ENCODE results near the gene FBP2.
"Not testable (repeated sequence)": the region's sequence is repeated elsewhere in the genome, so short reads cannot be mapped to it uniquely, and the experiment has no call there.

The FBP2 gene

DNA sequence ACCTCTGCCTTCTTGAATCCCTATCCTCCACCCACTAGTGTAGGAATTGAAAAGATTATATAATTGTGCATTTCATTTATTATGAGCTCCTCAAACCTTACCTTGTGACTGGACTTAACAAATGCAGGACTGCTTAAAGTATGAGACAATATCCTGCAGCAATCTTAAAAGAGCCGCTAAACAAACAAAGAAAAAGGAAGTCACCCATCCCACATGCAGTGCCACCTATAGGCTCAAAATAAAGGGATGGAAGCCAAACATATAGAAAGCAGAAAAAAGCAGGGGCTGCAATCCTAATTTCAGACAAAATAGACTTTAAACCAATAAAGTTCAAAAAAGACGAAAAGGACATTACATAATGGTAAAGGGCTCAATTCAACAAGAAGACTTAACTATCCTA is 30.1 kb downstream of the FBP2 start:
- no peak for DNase-seq (ENCODE audit: low spot score)

- DNase-seq (ENCODE audit: low spot score): no peak
These were observed 33.4 kb downstream of the FBP2 start for GRCh38 chr9:94560237-94560636.

GRCh38 chr9:94557376-94557775 is 36.2 kb downstream of the FBP2 start:
- DNase-seq (ENCODE audit: low spot score): no peak

DNA sequence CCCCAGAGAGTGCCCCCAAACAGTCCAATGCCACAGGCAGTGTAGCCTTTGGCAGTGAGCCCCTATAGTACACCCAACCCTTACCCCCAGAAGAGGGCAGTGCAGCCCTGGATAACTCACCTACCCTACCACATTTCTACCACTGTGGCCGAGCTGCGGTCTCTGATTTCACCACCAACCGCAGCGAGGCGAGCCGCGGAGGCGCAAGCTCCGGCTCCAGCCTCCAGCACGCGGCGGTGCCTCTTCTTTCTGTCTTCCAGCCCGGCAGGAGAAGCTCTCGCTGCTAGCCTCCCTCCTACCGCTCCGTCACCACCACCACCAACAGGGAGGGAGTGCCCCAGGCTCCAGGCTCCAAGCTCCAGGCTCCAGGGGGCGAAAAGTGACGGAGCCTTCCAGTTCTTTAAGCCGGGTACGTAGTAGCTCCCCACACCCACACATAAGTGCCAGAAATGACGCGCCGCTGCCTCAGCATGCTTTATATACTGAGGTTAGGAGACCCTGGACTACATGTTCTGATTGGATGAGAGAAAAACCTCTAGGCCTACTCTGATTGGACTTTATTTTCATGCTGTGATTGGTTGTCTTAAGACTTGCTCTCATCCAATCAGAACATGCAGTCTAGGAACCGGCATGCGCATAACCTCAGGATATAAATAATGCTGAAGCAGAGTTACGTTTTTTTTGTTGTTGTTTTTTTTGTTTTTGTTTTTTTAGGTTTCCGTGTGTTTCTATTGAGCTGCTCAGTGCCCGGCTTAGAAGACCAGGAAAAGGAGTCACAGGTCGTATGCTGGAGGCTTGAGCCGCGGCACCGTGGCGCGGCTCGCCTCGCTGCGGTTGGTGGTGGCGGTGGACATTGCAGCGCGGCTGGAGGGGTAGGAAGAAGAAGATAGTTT is 38.9 kb downstream of the FBP2 start, which contains the start of gene PCAT7:
PCAT7 (plus strand) TSS at position 645 of the 893 bp plus-strand sequence.
- peak; percentile 8 for DNase-seq (ENCODE audit: low spot score)

DNA sequence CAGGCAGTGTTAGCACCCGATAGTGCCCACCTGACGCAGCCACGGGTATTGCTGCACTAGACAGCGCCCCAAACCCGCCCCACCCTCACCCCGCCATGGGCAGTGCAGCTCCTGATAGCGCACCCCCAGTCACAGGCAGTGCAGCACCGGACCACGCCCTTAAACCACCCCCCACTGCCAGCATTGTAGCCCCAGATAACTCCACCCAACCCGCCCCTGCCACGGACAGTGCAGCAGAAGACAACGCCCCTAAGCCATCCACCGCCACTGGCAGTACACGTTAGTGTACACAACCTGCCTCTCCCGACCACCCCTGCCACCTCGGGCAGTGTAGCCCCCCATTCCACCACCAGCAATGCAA is 39.6 kb downstream of the FBP2 start:
- no peak for DNase-seq (ENCODE audit: low spot score)

- DNase-seq (ENCODE audit: low spot score): no peak
These were observed 40.3 kb downstream of the FBP2 start for GRCh38 chr9:94553029-94553938.

DNA sequence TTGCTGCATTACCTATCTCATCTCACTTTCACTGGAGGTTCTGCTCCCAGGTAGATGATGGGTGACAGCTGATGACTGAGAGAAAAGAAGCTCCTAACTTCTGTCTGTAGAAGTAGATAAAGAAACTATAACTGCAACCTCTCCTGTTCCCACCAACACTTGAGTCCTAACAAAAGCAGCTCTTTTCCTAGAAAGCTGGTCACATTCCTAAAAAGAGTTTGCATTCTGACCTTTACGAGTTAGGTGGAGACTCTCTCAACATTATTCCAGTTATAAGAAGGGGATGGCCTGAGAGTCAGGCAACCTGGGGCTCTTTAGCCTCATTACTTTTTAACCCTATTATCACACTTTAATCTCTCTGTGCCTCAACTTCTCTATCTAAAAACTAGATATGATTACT is 47.7 kb downstream of the FBP2 start:
- no peak for DNase-seq (ENCODE audit: low spot score)

- DNase-seq (ENCODE audit: low spot score): not testable (repeated sequence)
These were observed 49.3 kb downstream of the FBP2 start for GRCh38 chr9:94544335-94544734.

DNA sequence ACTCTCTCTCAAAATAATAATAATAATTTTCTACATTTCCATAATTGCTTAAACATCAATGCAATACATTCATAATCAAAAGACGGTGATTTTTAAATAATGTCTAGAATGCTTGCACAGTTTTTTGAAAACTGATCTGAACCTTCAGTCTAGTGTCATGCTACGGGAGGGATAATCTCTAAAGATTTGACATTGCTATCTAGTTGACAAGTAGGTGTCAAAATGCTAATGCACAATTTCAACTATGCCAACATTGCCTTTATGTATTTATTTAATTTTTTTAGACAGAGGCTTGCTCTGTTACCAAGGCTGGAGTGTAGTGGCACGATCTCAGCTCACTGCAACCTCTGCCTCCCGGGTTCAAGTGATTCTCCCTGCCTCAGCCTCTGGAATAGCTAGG is 54.7 kb downstream of the FBP2 start:
- no peak for DNase-seq (ENCODE audit: low spot score)

GRCh38 chr9:94534901-94535300 is 58.7 kb downstream of the FBP2 start:
- no peak for DNase-seq (ENCODE audit: low spot score)

- DNase-seq (ENCODE audit: low spot score): no peak
These were observed 60.0 kb downstream of the FBP2 start for GRCh38 chr9:94533601-94534000.

GRCh38 chr9:94533155-94533554 is 60.5 kb downstream of the FBP2 start:
- no peak for DNase-seq (ENCODE audit: low spot score)

DNA sequence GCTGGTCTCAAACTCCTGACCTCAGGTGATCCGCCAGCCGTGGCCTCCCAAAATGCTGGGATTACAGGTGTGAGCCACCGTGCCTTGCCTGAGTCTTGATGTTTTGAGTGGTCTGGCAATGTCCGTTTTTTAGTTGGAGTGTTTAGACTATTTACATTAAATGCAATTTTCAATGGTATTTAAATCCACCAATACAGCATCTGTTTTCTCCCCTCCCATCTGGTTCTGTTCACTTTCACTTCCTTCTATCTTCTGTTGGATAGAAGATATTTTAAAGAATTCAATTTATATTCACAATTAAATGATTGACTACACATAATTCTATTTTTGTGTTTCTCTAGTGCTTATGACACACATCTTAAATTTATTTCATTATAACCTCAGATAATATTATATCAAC is 64.7 kb downstream of the FBP2 start:
- no peak for DNase-seq (ENCODE audit: low spot score)

DNA sequence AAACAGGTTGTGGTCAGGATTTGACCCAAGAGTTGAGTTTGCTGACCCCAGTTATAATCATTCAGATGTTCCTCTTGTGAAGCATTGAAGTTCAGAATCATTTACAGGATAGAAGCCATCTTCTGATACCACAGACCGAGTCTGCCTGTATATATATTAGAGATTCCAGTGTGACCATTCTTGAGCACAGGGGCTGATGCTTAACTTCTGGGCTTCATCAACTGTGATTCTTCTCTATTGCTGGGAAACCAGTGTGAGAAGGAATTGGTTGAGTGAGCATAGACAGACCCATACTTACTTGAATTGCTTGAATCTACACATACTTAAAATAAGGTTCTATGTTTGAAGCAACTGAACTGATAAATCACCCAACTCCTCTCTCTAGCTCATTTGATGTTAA is 66.7 kb downstream of the FBP2 start:
- no peak for DNase-seq (ENCODE audit: low spot score)

- no peak for DNase-seq (ENCODE audit: low spot score)
These were observed 67.4 kb downstream of the FBP2 start for GRCh38 chr9:94526271-94526670.

GRCh38 chr9:94525396-94526035 is 68.1 kb downstream of the FBP2 start:
- no peak for DNase-seq (ENCODE audit: low spot score)

DNA sequence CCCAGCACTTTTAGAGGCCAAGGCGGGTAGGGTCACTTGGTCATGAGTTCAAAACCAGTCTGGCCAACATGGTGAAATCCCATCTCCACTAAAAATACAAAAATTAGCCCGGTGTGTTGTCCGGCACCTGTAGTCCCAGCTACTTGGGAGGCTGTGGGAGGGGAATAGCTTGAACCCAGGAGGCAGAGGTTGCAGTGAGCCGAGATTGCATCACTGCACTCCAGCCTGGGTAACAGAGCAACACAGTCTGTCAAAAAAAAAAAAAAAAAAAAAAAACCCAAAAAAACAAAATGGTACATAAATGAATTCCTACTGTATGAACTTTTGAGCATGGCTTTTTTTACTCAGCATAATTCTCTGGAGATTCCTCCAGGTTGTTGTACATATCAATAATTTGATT is 76.4 kb downstream of the FBP2 start:
- DNase-seq (ENCODE audit: low spot score): no peak

DNA sequence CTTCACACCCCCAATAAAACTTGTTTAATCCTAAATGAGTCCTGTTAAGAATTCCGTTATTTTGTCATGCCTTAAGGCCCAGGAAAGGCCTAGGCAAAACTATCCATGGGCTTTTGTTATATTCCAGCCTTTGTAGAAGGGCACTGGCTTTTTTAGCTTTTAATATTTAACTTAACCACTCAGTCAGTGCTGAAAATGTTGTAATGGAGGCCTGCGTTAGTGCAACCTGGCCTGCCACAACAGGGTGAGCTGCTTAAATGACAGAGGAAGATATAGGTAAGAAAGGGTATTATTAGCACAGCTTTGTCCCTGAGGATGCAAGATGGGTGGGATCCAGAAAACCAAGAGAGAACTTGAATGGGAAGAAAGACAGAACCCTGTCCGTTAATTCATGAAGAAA is 78.9 kb downstream of the FBP2 start:
- DNase-seq (ENCODE audit: low spot score): no peak

DNA sequence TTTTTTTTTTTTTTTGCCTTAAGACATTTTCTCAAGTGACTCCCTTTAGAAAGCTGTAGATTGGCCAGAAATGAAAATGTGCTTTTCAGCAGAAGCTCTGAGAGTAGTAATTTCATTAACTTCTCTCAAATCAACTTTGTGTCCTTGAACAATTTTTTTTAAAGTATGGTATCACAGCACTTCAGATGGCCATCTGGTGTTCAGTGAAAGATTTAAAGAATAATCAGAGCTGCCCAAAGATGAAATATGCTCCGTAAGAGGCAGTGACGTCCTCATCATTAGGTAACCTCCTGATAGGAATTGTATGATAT is 81.7 kb downstream of the FBP2 start:
- no peak for DNase-seq (ENCODE audit: low spot score)

DNA sequence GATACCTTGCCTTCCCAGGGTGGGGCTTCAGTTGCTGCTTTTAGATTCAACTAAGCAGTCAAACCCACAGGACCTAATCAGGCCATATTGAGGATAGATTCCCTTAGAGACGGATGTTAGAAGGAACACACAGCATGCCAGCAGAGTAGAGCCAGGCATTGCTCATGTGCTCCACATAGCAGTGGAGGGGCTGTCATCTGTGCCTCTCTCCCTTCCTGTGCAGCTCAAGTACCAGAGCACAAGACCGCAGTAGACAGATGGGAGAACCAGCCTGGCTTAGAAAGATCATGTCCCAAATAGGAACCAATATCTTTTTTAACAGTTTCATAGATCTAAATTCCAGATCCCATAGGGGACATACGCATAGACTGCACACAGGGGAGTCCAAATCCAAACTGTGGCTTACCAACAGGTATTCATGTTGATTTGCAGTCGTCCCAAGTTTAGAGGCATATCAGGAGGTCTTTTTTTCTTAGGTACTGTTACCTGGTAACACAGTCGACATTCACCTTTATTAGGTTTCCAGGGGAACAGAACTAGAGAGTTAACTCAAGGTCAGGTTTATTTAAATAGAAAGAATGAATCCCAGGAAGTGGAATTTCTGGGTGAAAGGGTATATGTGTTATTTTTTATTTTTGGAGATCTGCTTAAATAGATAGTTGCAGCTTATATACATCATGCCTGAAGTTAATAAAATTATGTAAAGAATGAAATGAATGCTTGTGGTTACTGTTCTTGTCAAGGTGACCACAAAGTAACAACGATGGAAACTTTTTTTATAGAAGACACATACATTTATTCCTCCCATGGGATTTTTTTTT is 82.3 kb downstream of the FBP2 start:
- DNase-seq (ENCODE audit: low spot score): no peak
